ENCODE measurements around the gene PELI2.

GRCh38 chr14:56349960-56350359 lies 231.7 kb downstream of the PELI2 start:
- TF ChIP-seq, protein P1, sequence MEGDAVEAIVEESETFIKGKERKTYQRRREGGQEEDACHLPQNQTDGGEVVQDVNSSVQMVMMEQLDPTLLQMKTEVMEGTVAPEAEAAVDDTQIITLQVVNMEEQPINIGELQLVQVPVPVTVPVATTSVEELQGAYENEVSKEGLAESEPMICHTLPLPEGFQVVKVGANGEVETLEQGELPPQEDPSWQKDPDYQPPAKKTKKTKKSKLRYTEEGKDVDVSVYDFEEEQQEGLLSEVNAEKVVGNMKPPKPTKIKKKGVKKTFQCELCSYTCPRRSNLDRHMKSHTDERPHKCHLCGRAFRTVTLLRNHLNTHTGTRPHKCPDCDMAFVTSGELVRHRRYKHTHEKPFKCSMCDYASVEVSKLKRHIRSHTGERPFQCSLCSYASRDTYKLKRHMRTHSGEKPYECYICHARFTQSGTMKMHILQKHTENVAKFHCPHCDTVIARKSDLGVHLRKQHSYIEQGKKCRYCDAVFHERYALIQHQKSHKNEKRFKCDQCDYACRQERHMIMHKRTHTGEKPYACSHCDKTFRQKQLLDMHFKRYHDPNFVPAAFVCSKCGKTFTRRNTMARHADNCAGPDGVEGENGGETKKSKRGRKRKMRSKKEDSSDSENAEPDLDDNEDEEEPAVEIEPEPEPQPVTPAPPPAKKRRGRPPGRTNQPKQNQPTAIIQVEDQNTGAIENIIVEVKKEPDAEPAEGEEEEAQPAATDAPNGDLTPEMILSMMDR (conservative IDR thresholded peaks at IDR 0.05), result no peak
- no peak for TF ChIP-seq EZH2 (IDR thresholded peaks at IDR 0.05; ENCODE audit: low read depth)

Data from PC-9 (cell line).